ENCODE data around the gene TRAF2. TPM values are rescaled to one million over a fixed set of nuclear protein-coding genes. Genes with fewer than 3 reads are reported as not detected.

The TRAF2 gene
- total RNA-seq, 1 donor from 2014 or later: 10.0 TPM

DNA sequence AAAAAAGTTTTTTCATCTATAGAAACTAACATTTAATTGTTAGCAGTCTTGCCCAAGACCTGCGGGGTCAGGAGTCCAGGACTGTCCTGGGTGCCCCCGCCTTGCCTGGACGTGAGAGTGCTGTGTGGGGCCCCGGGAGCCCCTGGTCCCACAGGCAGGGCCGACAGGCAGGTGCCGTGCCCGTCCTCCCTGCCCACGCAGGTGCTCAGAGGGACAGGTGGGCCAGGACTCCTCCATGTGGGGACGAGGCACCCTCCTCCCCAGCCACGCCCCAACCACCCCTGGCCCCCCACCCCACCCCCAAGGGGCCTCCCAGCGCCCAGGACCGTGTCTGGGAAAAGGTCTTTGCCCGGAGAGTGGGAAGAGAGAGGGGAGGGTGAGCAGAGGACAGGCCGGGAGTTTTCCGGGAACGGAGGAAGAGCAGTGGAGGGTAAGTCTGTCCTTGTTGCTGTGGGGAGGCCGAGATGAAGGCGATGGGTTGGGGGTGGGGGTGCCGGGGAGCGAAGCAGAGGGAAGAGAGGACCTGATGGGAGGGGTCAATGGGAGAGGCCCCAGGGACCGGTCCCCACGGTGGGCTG is 63.0 kb downstream of the TRAF2 start:
- Histone ChIP-seq H3K9me3 (replicated peaks) (no peaks in the 10 kb centered on the region), H3K27ac (replicated peaks) (peak overlapping the region; percentile 94), H3K4me1 (peaks cover 64% of the 10 kb centered on the region), H3K27me3 (ENCODE audit: low read depth) (no peaks in the 10 kb centered on the region), H3K4me3 (peak overlapping the region; percentile 79), H3K36me3 (no peaks in the 10 kb centered on the region)
- intact Hi-C loops (cut with micrococcal nuclease): no loop called here
- DNase-seq: no peak
- TF ChIP-seq, protein P1, sequence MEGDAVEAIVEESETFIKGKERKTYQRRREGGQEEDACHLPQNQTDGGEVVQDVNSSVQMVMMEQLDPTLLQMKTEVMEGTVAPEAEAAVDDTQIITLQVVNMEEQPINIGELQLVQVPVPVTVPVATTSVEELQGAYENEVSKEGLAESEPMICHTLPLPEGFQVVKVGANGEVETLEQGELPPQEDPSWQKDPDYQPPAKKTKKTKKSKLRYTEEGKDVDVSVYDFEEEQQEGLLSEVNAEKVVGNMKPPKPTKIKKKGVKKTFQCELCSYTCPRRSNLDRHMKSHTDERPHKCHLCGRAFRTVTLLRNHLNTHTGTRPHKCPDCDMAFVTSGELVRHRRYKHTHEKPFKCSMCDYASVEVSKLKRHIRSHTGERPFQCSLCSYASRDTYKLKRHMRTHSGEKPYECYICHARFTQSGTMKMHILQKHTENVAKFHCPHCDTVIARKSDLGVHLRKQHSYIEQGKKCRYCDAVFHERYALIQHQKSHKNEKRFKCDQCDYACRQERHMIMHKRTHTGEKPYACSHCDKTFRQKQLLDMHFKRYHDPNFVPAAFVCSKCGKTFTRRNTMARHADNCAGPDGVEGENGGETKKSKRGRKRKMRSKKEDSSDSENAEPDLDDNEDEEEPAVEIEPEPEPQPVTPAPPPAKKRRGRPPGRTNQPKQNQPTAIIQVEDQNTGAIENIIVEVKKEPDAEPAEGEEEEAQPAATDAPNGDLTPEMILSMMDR (IDR thresholded peaks at IDR 0.05; ENCODE audit: borderline replicate concordance): no peak

- TF ChIP-seq, protein P1 (IDR thresholded peaks at IDR 0.05; ENCODE audit: borderline replicate concordance): peak; percentile 46
- peaks cover 61% of the 10 kb centered on the region for H3K4me1 ChIP-seq
- no peaks in the 10 kb centered on the region for H3K27me3 ChIP-seq (ENCODE audit: low read depth)
- no peaks in the 10 kb centered on the region for H3K36me3 ChIP-seq
- H3K4me3 ChIP-seq: peak overlapping the region; percentile 79
- no peaks in the 10 kb centered on the region for H3K9me3 ChIP-seq (replicated peaks)
- intact Hi-C loops (cut with micrococcal nuclease): no loop called here
- H3K27ac ChIP-seq (replicated peaks): peak overlapping the region; percentile 94
- DNase-seq: peak; percentile 97
These were observed 63.7 kb downstream of the TRAF2 start for GRCh38 chr9:136949817-136950655.

DNA sequence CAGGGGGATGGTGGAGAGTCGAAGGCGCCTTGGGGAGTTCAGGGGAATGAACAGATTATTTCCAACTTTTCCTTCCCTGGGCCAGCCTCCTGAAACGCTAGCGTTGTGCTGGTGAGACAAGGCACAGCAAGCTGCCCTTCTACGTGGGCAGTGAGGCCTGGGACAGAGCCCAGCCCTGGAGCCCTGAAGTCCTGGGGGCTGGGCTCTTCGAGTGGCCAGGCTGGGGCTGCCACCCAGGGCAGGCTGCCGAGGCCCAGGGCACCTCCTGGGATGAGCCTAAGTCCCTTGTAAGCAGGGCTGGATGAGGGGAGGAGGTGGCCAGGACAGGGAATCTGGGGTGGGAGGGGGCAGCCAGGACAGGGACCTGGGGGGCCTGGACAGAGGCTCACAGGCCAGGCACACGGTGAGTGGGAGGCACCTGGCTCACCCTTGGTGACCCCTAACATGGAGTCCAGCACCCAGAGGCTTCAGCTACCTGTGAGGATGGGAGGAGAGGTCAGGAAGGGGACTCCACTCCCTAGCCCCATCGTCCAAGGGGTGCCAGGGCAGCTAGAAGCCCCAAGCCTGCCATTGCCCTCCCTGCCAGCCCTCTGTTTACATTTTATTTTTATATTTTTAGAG is 64.5 kb downstream of the TRAF2 start:
- Histone ChIP-seq H3K36me3 (no peaks in the 10 kb centered on the region), H3K9me3 (replicated peaks) (no peaks in the 10 kb centered on the region), H3K4me3 (peak overlapping the region; percentile 79), H3K27me3 (ENCODE audit: low read depth) (no peaks in the 10 kb centered on the region), H3K4me1 (peaks cover 59% of the 10 kb centered on the region), H3K27ac (replicated peaks) (peak overlapping the region; percentile 94)
- DNase-seq: no peak
- intact Hi-C loops (cut with micrococcal nuclease): no loop called here
- TF ChIP-seq, protein P1 (IDR thresholded peaks at IDR 0.05; ENCODE audit: borderline replicate concordance): no peak

- Histone ChIP-seq H3K4me3 (peak within 1 kb of the TSS; percentile 34), H3K4me1 (peaks cover 59% of the 10 kb centered on the region), H3K36me3 (no peaks in the 10 kb centered on the region), H3K27me3 (ENCODE audit: low read depth) (no peaks in the 10 kb centered on the region), H3K27ac (replicated peaks) (peak within 1 kb of the TSS; percentile 94), H3K9me3 (replicated peaks) (no peaks in the 10 kb centered on the region)
- intact Hi-C loops (cut with micrococcal nuclease): no loop called here
- DNase-seq: no peak
- TF ChIP-seq, protein P1 (IDR thresholded peaks at IDR 0.05; ENCODE audit: borderline replicate concordance): no peak
These were observed 65.4 kb downstream of the TRAF2 start, which contains the start of gene LCN12 for GRCh38 chr9:136951541-136952320. Gene LCN12, plus strand, starts transcription at chr9:136952273. Its CDS starts 55 bp downstream, at chr9:136952328.

DNA sequence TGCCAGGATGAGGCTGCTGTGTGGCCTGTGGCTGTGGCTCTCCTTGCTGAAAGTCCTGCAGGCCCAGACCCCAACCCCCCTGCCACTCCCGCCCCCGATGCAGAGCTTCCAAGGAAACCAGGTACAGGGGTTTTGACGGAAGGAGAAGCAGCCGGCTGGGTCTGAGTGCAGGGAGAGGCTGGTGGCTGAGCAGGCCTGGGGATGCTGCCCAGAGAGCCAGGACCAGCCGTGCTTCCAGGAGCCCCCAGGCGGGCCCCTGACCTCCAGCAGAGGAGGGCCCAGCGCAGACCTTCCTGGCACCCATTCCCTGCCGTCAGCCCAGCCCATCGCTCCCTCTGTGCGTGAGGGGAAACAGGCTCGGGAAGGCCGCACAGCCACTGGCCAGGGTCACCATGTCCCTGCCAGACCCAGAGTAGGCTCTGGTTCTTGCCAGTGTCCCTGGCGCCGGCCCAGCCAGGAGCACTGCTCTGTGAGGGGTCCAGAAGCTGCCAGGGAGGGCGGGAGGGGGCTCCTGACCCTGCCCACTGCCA is 66.1 kb downstream of the TRAF2 start:
- H3K36me3 ChIP-seq: no peaks in the 10 kb centered on the region
- peaks cover 52% of the 10 kb centered on the region for H3K4me1 ChIP-seq
- DNase-seq: no peak
- intact Hi-C loops (cut with micrococcal nuclease): no loop called here
- H3K4me3 ChIP-seq: peak overlapping the region; percentile 34
- no peaks in the 10 kb centered on the region for H3K27me3 ChIP-seq (ENCODE audit: low read depth)
- TF ChIP-seq, protein P1 (IDR thresholded peaks at IDR 0.05; ENCODE audit: borderline replicate concordance): no peak
- H3K27ac ChIP-seq (replicated peaks): peak overlapping the region; percentile 94
- H3K9me3 ChIP-seq (replicated peaks): no peaks in the 10 kb centered on the region
